RPMI7951 (cell line): ENCODE results near the gene RTKN2. TPM values are rescaled to one million over a fixed set of nuclear protein-coding genes. Genes with fewer than 3 reads are reported as not detected.

Experiments used
- DNase-seq: peaks from one replicate; pipeline ENCODE4 v3.0.0-alpha.2; 2012; ENCODE audit warnings: low read depth
- total RNA-seq: library from RNA; depleted of rRNA; stranded (reverse); fragments of >200 nt; shearing (Covaris generic); gene quantifications from 2 replicates; pipeline ENCODE4 v1.2.3, GENCODE V29; 2014

Gene RTKN2
- total RNA-seq, 1 experiment from 2014 or later: 11.4 TPM

DNA sequence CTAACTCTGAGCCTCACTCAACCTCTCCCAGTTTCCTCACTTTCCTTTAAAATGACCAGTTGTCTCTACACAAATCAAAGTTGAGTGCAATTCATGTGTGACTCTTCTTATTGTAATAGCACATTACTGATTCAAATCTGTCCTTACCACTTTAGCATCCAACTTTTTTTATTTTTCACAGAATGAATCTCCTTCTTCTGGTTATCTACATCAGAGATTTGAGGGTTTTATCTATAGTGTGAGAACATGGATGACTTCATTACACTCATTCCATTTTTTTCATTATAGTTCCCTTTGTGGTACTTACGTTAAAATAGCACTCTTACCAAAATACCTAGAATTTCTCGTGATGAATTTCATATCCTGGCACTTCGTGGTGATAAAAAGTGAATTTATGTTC, 43.3 kb downstream of the RTKN2 start:
- no peak for DNase-seq

- DNase-seq: no peak
These were observed 44.0 kb downstream of the RTKN2 start for GRCh38 chr10:62224606-62225005.

DNA sequence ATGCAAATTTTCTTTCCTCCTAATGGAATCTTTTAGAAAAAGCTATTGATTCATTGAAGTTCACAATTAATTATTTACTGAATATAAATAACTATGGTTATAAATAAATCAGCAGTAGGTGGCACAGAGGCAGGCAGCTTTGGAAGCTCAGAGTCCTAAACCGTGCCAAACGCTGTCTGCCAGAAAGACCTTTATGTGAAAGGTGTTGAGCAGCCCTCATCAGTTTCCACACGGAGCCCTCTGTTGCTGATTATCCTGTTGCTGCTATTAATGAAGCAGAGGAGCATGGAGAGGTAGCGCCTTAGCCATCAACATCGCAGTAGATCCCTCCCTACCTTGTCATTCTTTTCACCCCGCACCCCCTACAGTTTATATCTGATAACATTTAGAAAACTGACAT, 51.0 kb downstream of the RTKN2 start:
- DNase-seq: no peak

DNA sequence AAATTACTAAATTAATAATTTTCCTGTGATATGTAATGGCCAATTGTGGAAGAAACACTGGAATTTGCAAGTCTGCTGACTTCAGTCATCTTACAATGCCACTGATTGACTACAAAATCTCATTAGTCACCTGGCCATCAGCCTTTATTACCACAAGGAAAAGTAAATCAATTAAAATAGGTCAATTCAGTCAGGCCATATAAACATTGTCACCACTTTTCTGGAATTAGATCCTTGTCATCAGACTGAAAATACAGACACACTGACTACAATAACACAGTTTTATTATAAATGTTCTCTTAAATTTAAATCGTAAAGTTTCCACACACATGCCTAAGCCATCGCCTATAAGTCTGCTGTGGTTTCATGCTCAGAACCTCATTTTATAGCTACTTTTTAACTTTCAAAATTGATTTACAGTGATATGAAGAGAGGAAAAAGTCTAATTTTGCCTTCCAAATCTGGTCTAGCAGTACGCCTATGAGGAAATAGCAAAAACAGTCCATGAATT, 54.2 kb downstream of the RTKN2 start:
- DNase-seq: no peak

GRCh38 chr10:62205750-62206399, 62.8 kb downstream of the RTKN2 start:
- no peak for DNase-seq

- DNase-seq: no peak
These were observed 69.1 kb downstream of the RTKN2 start for GRCh38 chr10:62199584-62199983.

- DNase-seq: no peak
These were observed 72.1 kb downstream of the RTKN2 start for GRCh38 chr10:62196528-62196927.

- no peak for DNase-seq
These were observed 73.0 kb downstream of the RTKN2 start for GRCh38 chr10:62195675-62195926.

GRCh38 chr10:62194924-62195674, 73.5 kb downstream of the RTKN2 start:
- no peak for DNase-seq

- DNase-seq: no peak
These were observed 75.2 kb downstream of the RTKN2 start for GRCh38 chr10:62193479-62193878.

- no peak for DNase-seq
These were observed 79.5 kb downstream of the RTKN2 start for GRCh38 chr10:62189131-62189530.

- no peak for DNase-seq
These were observed 80.5 kb downstream of the RTKN2 start for GRCh38 chr10:62188021-62188616.

GRCh38 chr10:62186999-62187675, 81.5 kb downstream of the RTKN2 start:
- DNase-seq: no peak

DNA sequence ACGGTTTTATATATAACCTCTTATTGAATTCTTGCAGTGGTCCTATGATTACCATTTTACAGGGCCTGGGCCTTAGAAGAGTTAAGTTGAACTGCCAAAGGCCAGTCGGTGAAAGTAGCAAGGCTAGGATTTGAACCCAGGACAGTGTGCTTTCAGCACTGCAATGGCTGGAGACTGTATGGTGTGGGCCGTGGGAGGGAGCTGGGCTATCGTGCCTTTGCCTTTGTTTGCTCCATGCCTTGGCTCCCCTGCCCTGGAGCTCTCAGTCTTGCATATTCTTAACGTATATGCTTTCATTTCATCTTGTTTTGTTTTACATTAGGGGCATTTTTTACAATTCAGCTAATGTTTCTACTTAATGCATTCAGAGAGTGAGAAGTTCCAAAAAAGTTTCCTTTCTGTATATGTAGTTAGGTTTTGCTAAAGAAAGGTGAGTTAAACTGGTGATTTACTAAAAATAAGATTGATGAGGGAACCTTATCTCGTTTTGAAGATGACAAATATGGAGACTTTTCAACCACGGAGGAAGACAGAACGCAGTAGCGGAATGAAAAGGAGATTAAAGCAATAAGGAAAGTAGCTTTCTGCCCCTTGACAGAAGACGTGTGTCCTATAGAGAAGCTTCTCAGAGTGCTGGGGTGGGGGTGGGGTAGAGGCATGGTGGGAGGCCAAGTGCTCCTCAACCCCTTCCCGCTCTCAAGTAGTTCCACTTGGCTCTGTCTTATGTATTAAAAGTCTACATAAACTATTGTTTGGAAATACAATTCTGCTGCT, 82.5 kb downstream of the RTKN2 start:
- no peak for DNase-seq

- DNase-seq: no peak
These were observed 84.5 kb downstream of the RTKN2 start for GRCh38 chr10:62183857-62184795.

DNA sequence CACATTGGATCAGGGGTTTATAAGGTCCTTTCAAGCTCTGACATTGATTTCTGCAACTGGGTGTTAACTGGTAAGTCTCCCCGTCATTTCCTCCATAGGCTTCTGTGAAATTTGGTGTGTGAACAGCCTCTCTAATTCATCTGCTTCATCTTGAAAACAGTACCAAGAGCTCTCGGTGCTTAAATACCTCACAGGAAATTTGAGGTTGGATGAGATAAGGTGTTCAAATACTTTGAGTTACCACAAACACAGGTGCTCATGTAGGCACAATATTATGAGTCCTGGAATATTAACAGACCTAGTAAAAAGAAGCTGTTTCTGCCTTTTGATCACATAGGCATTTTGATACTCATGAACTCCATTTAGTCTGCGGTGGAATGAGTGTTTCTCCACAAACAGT, 85.2 kb downstream of the RTKN2 start:
- no peak for DNase-seq

- no peak for DNase-seq
These were observed 86.0 kb downstream of the RTKN2 start for GRCh38 chr10:62182595-62182994.

DNA sequence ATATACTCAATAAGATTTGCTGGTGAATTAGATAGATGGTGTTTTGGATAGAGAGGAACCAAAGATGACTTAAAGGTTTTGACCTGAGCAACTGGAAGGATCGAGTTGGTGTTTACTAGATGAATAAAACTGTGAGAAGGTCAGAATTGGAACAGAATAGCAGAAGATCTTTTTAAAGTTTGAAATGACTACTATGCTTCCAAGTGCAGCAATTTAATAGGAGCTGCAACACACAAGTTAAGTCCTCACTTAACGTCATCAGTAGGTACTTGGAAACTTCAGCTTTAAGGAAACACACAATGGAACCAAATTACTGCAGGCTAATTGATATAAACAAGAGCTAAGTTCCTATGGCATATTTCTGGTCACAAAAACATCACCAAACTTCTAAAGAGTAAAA, 86.5 kb downstream of the RTKN2 start:
- no peak for DNase-seq

DNA sequence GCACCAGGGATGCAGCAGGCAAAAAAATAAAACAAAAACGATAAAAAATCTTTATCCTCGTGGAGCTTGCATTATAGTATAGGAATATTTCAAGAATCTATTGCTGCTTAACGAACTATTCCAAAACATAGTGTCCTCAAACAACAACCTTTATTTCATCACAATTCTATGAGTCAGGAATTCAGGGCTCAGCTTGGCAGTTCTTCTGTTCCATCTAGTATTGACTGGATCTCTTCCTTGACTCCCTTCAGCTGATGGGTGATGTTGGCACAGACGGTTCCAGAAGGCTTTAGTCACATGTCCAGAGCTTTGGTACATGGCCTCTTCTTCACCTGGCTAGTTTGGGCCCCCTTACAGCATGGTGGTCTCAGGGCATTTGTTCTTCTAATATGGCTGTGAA, 88.0 kb downstream of the RTKN2 start:
- no peak for DNase-seq

DNA sequence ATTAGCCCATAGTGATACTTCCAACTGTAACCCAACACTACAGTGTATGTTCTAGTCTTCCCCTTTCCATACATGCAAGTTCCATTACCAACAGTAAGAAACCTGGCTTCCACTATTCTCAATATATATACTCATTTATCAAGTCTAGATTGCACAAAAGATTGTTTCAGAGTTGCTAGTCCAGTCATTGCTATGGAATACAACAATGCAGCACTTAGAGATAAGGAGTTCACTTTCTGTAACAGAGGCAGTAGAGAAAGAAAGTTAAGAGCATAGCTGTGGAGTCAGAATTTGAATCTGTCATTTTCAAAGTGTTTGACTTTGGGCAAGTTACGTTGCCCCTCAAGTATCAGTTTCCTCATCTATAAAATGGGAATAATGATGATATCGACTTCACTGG, 90.1 kb downstream of the RTKN2 start:
- DNase-seq: no peak

GRCh38 chr10:62177111-62177510, 91.5 kb downstream of the RTKN2 start:
- no peak for DNase-seq
